Measurements from ENCODE around the gene SDK1. TPM values are rescaled to one million over a fixed set of nuclear protein-coding genes. Genes with fewer than 3 reads are reported as not detected.
"Not testable (repeated sequence)": the region's sequence is repeated elsewhere in the genome, so short reads cannot be mapped to it uniquely, and the experiment has no call there.

SDK1 gene
- total and polyA plus RNA-seq, 7 donors, result 0.31 to 2.4 (median 1.3) TPM

DNA sequence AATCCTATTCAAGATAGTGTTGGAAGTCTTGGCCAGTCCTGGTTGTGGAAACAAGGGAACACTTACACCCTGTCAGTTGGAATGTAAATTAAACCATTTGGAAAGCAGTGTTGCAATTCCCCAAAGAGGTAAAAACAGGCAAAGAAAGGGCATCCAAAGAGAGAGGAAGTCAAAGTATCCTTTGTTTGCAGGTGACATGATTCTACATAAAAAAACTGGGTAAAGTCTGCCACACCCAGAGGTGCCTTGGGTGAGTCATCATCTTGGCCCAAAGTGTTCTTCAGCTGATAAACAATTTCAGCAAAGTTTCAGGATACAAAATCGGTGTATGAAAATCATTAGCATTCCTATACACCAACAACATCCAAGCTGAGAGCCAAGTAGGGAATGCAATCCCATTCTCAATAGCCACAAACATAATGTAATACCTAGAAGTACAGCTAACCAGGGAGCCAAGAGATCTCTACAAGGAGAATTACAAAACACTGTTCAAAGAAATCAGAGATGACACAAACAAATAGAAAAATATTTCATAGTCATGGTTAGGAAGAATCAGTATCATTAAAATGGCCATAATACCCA lies 278.7 kb downstream of the SDK1 start:
- Histone ChIP-seq H3K9me3 (peaks cover 12% of the 10 kb centered on the region), H3K36me3 (ENCODE audit: insufficient read depth in 1 of 2, low read depth in 1 of 2) (no peaks in the 10 kb centered on the region), H3K4me3 (no peak overlapping the region), H3K27me3 (ENCODE audit: insufficient read depth in 3 of 3, low read length in 2 of 3) (no peaks in the 10 kb centered on the region), H3K4me1 (no peaks in the 10 kb centered on the region), H3K27ac (no peak overlapping the region)
- WGBS, 3 donors, result 93 to 96% (median 95%) methylated on average over 1 of the region's 1 CpG
- intact Hi-C loops (cut with DNase I), result no loop called here
- TF ChIP-seq, protein P1, sequence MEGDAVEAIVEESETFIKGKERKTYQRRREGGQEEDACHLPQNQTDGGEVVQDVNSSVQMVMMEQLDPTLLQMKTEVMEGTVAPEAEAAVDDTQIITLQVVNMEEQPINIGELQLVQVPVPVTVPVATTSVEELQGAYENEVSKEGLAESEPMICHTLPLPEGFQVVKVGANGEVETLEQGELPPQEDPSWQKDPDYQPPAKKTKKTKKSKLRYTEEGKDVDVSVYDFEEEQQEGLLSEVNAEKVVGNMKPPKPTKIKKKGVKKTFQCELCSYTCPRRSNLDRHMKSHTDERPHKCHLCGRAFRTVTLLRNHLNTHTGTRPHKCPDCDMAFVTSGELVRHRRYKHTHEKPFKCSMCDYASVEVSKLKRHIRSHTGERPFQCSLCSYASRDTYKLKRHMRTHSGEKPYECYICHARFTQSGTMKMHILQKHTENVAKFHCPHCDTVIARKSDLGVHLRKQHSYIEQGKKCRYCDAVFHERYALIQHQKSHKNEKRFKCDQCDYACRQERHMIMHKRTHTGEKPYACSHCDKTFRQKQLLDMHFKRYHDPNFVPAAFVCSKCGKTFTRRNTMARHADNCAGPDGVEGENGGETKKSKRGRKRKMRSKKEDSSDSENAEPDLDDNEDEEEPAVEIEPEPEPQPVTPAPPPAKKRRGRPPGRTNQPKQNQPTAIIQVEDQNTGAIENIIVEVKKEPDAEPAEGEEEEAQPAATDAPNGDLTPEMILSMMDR (IDR thresholded peaks at IDR 0.05), result no peak
- ATAC-seq, result no peak
- DNase-seq, result no peak

DNA sequence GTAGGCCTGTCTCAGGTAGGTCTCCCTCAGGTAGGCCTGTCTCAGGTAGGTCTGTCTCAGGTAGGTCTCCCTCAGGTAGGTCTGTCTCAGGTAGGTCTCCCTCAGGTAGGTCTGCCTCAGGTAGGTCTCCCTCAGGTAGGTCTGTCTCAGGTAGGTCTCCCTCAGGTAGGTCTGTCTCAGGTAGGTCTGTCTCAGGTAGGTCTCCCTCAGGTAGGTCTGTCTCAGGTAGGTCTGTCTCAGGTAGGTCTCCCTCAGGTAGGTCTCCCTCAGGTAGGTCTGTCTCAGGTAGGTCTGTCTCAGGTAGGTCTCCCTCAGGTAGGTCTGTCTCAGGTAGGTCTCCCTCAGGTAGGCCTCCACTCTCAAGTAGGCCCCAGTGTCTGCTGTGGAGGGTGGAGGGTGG lies 281.1 kb downstream of the SDK1 start:
- not testable (repeated sequence) for H3K36me3 ChIP-seq (ENCODE audit: insufficient read depth in 1 of 2, low read depth in 1 of 2)

DNA sequence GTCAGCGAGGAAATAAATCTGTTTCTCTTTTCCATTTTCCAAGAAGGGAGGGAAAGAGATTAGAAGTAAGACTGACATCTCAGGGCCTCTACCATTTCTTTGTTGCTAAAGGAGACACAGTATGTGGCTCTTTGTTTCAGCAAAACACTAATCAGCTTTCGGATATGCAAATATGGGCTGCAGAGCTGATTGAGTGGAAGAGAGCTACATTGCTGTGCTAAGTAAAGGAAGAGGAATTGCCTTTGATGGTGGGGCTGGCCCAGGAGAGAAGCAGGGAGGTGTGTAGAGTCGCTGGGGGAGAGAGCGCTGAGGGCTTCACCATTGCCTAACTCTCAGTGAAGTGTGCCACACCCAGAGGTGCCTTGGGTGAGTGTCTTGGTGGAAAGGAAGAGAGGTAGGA lies 284.8 kb downstream of the SDK1 start:
- Histone ChIP-seq H3K4me3 (no peak overlapping the region), H3K9me3 (no peaks in the 10 kb centered on the region), H3K4me1 (no peaks in the 10 kb centered on the region), H3K36me3 (ENCODE audit: insufficient read depth in 1 of 2, low read depth in 1 of 2) (no peaks in the 10 kb centered on the region), H3K27me3 (ENCODE audit: insufficient read depth in 3 of 3, low read length in 2 of 3) (no peaks in the 10 kb centered on the region), H3K27ac (no peak overlapping the region)
- ATAC-seq, result no peak
- no peak for DNase-seq
- TF ChIP-seq, protein P1 (IDR thresholded peaks at IDR 0.05), result no peak
- 78 to 83% (median 80%) methylated on average over 4 of the region's 4 CpGs for whole genome bisulfite sequencing, 3 donors
- intact Hi-C loops (cut with DNase I), result no loop called here

More for the DNA sequence above, 281.1 kb downstream of the SDK1 start:
- ATAC-seq; intact Hi-C loops (cut with DNase I); H3K27me3 ChIP-seq (ENCODE audit: insufficient read depth in 3 of 3, low read length in 2 of 3); H3K4me1 ChIP-seq; H3K27ac ChIP-seq; H3K4me3 ChIP-seq; DNase-seq: not testable (repeated sequence)
- peaks cover 12% of the 10 kb centered on the region for H3K9me3 ChIP-seq

DNA sequence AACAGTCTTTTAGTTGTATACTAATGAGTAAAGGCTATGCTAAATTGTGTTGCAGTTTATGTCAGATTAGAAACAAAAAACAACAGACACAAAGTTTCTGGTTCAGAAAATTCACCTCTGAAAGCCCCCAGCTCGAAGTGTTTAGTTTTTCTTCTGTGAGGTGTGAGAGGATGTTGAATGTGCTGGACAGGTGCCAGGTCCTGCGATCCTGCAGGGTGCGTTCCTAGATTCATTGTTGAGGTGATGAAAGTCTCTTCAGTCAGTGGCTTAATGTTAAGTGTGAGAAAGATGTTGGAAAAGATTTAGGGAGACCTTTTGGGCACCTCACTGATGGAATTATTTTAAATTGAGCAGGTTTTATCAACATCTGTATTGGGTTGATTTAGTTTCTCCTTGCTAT lies 287.3 kb downstream of the SDK1 start:
- no peak for ATAC-seq
- Histone ChIP-seq H3K27ac (no peak overlapping the region), H3K4me1 (no peaks in the 10 kb centered on the region), H3K4me3 (no peak overlapping the region), H3K9me3 (no peaks in the 10 kb centered on the region), H3K27me3 (ENCODE audit: insufficient read depth in 3 of 3, low read length in 2 of 3) (no peaks in the 10 kb centered on the region), H3K36me3 (ENCODE audit: insufficient read depth in 1 of 2, low read depth in 1 of 2) (no peaks in the 10 kb centered on the region)
- no peak for DNase-seq
- intact Hi-C loops (cut with DNase I), result no loop called here
- WGBS, 3 donors, result 44 to 51% (median 45%) methylated on average over 3 of the region's 3 CpGs
- TF ChIP-seq, protein P1 (IDR thresholded peaks at IDR 0.05), result no peak

DNA sequence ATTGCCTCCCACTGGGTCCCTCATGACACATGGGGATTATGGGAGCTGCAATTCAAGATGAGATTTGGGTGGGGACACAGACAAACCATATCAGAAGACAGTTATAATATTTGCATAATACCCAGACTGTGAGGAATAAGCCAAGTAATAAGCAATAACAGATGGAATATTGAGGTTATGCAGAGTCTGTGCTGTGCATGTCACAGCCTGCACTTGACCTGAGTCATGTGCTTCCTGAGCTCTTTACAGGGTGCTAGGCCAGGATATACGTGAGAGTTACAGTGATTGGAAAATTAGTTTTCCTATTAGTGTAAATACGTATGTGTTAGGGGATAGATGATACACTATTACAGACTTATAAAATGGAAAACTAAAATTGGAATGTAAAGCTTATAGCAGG lies 288.7 kb downstream of the SDK1 start:
- 68 to 73% (median 73%) methylated on average over 2 of the region's 2 CpGs for WGBS, 3 donors

More for the DNA sequence above, 288.7 kb downstream of the SDK1 start:
- TF ChIP-seq, protein P1 (IDR thresholded peaks at IDR 0.05), result no peak
- H3K27me3 ChIP-seq (ENCODE audit: insufficient read depth in 3 of 3, low read length in 2 of 3), result no peaks in the 10 kb centered on the region
- intact Hi-C loops (cut with DNase I), result no loop called here
- no peak for ATAC-seq
- H3K4me1 ChIP-seq, result no peaks in the 10 kb centered on the region
- H3K27ac ChIP-seq, result no peak overlapping the region
- no peaks in the 10 kb centered on the region for H3K9me3 ChIP-seq
- H3K36me3 ChIP-seq (ENCODE audit: insufficient read depth in 1 of 2, low read depth in 1 of 2), result no peaks in the 10 kb centered on the region
- H3K4me3 ChIP-seq, result no peak overlapping the region
- DNase-seq, result no peak

Measured in psoas muscle (tissue), 8 donors.